ENCODE data around the gene NAT8L. TPM values are rescaled to one million over a fixed set of nuclear protein-coding genes. Genes with fewer than 3 reads are reported as not detected.

The NAT8L gene
- polyA plus RNA-seq, 12 donors = 1.3 to 2.8 (median 2.1) TPM; not detected in 1

DNA sequence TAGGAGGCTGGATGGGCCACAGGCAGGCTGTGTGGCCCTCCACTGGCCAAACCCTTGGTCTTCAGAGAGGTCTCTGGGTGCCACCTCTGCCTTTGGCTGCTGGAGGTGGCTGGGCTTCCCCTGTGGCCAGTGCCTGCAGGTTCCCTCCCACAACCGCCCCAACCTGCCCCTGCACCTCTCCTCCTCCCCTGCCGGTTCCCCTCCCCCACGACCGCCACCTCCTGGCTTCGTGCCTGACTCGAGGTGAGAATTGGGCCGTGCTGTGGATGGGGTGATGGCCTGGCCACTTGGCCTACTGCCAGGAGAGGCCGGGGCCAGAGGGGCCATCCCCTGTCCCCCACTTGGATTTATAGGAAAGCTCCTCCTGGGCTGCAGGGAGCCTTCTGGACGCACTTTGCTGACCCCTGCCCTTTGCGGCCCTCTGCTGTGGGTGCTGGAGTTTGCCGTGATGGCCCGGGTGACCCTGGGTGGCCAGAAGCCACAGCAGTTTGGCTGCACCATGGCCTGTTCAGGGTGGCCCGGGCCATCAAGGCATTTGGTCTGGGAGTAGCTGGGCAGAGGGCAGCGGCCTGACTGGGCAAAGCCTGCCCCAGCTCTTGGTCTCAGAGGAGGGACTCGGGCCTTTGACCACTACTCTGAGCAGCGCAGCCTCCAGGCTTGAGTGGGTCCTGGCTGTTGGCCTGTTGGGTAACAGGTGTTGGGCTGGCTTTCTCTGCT is 3.8 kb downstream of the NAT8L start:
- DNase-seq = no peak

- no peak for DNase-seq
These were observed 4.6 kb downstream of the NAT8L start for GRCh38 chr4:2063557-2064275.

DNA sequence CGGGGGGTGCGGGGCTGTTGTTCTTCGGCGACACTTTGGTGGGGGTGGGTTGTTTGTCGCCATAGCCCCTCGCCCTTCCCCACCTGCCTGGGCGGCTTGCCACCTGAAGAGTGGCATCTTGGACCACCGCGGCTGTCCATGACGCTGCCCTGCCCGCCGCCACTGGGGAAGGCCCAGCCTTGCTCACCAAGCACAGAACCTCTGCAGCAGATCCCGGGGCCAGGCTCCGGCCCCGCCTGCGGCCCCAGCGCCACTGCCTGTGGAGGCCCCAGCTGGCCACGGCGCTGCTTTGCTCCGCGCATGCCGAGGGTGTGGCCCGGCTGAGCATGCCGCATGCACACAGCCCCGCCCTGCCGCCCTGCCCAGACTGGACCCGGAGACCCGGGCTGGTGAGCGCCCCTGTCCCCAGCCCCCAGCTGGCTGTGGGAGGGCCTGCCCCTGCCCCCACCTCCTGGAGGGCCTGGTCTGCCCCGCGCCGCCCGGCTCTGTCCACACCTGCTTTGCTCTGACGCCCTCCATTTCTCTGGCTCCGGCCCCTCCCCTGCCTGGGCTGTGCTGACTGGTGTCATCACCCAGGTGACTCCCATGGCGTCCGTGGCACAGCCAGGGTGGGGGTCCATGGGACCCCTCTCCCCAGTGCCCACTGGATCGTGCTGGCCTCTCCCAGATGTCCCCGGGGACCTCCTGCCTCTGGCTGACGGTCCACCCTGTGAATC is 5.3 kb downstream of the NAT8L start:
- DNase-seq = no peak

DNA sequence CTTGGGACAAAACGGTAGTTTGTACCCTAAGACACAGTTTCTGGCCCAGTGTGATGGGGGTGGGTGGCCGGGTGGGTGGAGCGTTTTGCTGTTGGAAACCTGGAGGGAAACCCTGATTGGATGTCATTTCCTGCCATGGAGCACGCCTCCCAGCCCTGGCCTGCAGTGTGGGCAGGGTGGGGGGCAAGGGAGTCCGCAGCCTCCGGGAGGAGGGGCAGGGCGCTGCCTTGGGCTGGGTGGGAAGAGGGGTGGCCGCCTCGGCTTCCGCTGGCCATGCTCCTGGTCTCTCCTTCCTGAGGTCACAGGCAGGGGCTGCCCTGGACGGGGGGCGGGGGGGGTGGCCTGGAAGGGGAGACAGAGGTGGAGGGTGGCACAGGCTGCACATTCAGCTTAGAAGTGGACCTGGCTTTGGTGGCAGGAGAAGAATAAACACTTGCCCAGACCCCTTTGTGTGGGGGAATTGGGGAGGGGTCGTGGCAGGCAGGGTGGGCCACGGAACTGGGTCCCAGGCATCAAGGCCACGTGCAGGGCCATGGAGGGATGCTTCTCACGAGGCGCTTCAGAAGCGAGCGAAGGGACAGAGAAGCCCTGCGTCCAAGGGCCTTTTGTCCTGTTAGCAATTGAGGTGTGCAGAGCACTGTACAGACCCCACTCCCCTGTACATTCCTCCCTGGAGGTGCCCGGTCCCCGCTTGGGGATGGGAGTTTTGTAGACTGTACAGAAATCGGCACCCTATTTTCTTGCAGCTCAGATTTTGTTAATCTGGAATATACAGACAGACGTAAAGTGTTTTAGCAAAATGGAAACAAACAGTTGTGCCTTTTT is 6.2 kb downstream of the NAT8L start:
- no peak for DNase-seq

GRCh38 chr4:2066011-2066551 is 7.0 kb downstream of the NAT8L start:
- DNase-seq = no peak

DNA sequence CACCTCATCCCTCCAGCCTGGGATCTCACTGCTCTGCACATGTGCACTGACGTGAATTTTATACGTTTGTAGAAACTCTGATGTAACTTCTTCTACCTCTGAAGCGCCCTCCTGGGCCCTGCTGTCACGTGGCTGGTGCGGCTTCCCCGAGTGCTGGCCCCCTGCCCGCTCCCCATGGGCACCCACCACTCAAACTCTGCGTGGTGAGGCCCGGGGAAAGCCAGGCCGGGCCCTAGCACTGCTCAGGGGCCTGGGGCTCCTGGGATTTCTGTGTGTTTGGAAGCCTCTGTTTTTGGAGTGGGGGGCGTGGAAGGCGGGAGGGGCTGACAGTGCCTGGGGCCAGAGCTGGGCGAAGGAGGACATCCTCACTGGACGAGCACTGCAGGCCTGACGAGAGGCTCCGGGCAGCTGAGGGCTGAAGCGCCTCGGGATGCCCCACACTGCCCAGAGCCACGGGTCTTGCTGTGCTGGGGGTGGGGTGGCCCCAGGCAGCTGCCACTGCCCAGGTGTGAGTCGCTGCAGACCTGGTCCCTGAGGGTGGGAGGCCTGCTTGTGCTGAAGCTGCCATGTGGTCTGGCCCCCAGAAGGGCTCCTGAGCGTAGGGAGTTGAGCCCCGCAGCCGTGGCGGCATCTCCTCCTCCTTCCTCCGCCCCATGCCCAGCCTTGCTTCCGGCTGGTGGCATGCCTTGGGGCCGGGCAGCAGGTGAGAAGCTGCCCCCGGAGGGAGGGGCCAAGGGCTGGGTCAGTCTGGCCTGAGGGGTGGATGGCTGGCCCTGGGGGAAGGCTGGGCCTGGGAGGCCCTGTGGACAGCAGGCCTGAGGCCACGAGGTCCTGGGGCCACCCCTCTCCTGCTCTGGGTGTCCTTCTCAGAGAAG is 7.7 kb downstream of the NAT8L start:
- no peak for DNase-seq

GRCh38 chr4:2067446-2068197 is 8.5 kb downstream of the NAT8L start:
- no peak for DNase-seq

DNA sequence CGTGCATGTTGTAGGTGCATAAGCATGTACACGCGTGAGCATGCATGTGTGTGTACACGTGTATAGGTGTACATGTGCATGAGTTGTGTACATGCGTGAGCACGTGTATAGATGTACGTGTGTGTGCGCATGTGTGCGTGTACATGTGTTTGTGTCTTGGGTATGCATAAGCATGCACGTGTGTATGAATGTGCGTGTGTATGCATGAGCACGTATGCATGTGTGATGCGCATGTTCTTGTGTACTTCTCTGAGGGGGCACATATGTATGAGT is 9.0 kb downstream of the NAT8L start:
- no peak for DNase-seq

- DNase-seq = no peak
These were observed 9.4 kb downstream of the NAT8L start for GRCh38 chr4:2068566-2068965.

GRCh38 chr4:2069161-2069971 is 10.2 kb downstream of the NAT8L start:
- DNase-seq = no peak

DNA sequence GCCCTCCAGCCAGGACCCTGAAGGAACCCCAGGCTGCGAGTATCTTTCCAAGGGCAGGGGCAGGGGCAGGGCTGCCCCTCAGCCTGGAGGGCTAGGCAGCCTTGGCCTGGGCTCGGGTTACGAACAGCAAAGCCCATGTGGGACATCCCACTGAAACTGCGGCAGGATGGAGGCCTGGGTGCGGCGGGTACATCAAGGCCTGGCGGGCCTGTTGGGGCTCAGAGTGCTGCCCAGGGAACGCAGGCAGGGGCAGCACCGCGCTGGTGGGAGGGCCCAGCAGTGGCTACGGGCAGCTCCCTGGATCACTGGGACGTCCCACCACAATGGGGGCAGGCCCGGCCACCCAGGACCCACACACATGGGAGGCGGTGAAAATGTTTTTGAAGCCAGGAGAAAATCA is 10.9 kb downstream of the NAT8L start:
- no peak for DNase-seq

- no peak for DNase-seq
These were observed 11.5 kb downstream of the NAT8L start for GRCh38 chr4:2070421-2071251.

DNA sequence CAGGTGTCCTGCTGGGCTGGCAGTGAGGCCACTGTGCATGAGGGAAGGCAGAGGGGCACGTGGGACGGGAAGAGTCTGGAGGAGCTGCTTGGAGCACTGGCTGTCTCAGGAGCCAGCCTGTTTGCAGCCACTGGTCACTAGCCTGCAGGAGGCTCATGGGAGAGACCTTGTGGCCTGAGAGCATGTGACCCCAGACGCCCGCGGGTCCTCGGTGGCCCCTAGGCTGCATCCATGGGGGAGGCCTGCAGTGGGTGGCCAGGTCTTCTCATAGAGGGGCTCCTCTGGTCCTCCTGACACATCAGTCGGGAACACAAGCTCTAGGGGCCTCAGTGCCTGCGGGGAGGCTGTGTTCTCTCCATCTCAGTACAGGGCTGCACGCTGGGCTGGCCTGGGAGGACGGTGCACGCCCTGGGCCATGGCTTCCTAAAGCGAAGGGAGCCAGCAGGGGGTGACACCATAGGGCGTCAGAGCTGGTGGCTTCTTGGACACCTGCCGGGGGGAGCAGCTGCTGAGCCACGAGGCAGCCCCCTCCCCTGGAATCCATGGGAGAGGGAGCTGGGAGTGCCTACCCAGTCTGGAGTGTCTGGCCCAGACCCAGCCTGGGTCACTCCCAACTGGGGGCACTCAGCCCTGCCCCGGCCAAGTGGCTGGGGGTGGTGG is 12.3 kb downstream of the NAT8L start:
- no peak for DNase-seq

GRCh38 chr4:2071912-2072867 is 13.1 kb downstream of the NAT8L start:
- DNase-seq = no peak

DNA sequence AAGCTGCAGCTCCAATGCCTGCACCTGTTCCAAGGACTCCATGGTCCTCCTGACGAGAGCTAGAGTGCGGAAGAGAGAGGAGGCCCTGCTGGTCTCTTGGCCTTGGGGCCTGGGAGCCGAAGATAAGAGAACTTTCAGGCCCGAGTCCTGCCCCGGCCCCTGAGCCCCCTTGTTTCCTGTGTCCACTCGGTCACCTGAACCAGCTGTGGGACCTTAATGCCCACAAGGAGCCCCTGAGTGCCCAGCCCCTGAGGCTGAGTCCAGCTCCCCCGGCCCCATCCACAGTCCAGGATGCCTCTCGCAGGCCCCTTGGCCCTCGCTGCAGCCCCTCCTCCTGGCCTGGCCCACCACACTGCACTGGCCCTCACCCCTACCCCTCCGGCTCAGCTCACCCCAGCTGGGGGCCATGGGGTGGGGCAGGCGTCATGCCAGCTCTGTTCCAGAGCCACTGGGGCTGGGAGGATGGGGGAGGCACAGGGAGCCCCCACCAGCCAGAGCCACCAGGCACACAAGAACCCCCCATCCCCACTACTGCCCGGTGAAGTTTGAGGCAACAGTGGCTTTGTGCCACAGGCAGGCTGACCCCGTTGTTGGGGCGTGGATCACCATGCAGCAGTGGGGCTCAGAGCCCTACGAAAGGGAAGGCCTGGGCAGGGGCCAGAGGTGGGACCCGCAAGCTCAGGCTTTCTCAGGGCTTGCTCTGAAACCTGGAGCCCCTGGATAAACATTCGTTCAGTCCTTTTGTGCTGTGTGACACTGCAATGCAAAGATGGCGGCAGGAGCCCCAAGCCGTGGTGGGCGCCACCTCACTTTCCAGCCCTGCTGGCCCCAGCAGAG is 14.1 kb downstream of the NAT8L start:
- DNase-seq = no peak
